ENCODE measurements around the gene WDR36. TPM values are rescaled to one million over a fixed set of nuclear protein-coding genes. Genes with fewer than 3 reads are reported as not detected.

The WDR36 gene
- total and polyA plus RNA-seq, 3 experiments from 2014 or later = 17.7 to 74.8 (median 70.2) TPM

DNA sequence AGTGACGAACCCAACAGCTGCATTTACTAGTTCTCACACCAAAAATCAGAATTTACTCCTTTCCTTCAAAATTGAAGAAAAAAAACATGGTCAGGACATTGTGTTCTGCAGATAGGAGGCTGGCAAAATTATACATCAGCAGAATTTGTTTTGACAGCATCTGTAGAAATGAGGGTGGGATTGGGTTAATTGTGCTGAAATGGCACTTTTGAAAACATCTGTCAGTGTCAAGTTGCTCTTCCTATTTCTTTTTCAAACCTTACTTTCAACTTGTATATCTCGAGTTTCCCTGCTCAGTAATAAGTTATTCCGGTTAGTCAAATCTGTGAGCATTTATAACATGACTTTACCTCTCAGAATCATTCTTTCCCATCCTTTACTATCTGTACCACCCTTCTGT, 19.8 kb downstream of the WDR36 start:
- Mint-ChIP-seq H3K9me3 (no peaks in the 10 kb centered on the region), H3K4me1 (peaks cover under 1 to 4% (median under 1%) of the 10 kb centered on the region in 3 donors), H3K4me3 (no peak overlapping the region), H3K36me3 (peaks cover 0 to 82% (median 18%) of the 10 kb centered on the region in 3 donors), H3K27me3 (no peaks in the 10 kb centered on the region), H3K27ac (no peak overlapping the region)
- Histone ChIP-seq H3K36me3 (ENCODE audit: insufficient read depth, low read length) (peaks cover 36% of the 10 kb centered on the region), H3K27ac (ENCODE audit: low read depth, low read length) (no peak overlapping the region), H3K4me1 (ENCODE audit: insufficient read depth, low read length) (no peaks in the 10 kb centered on the region), H3K27me3 (ENCODE audit: insufficient read depth, low read length, poor library complexity, severe bottlenecking) (no peaks in the 10 kb centered on the region), H3K4me3 (ENCODE audit: low read length) (no peak overlapping the region), H3K9me3 (ENCODE audit: low read length) (no peaks in the 10 kb centered on the region)
- ChIA-PET POLR2A (no interaction called here), CTCF (no interaction called here)
- no peak for DNase-seq

GRCh38 chr5:111113678-111114077, 21.5 kb downstream of the WDR36 start:
- no peak for DNase-seq
- no peaks in the 10 kb centered on the region for H3K27me3 ChIP-seq (ENCODE audit: insufficient read depth, low read length, poor library complexity, severe bottlenecking)
- H3K4me3 ChIP-seq (ENCODE audit: low read length) = no peak overlapping the region
- ChIA-PET CTCF (no interaction called here), POLR2A (no interaction called here)
- Mint-ChIP-seq H3K4me1 (peaks cover 2 to 4% (median 4%) of the 10 kb centered on the region in 3 donors), H3K9me3 (no peaks in the 10 kb centered on the region), H3K4me3 (no peak overlapping the region), H3K27ac (no peak overlapping the region), H3K36me3 (peaks cover 0 to 79% (median 14%) of the 10 kb centered on the region in 3 donors), H3K27me3 (no peaks in the 10 kb centered on the region)
- no peaks in the 10 kb centered on the region for H3K4me1 ChIP-seq (ENCODE audit: insufficient read depth, low read length)
- H3K36me3 ChIP-seq (ENCODE audit: insufficient read depth, low read length) = peaks cover 19% of the 10 kb centered on the region
- no peaks in the 10 kb centered on the region for H3K9me3 ChIP-seq (ENCODE audit: low read length)
- H3K27ac ChIP-seq (ENCODE audit: low read depth, low read length) = no peak overlapping the region

- ChIA-PET POLR2A (no interaction called here), CTCF (no interaction called here)
- Histone ChIP-seq H3K27me3 (ENCODE audit: insufficient read depth, low read length, poor library complexity, severe bottlenecking) (no peaks in the 10 kb centered on the region), H3K27ac (ENCODE audit: low read depth, low read length) (no peak overlapping the region), H3K9me3 (ENCODE audit: low read length) (no peaks in the 10 kb centered on the region), H3K36me3 (ENCODE audit: insufficient read depth, low read length) (peaks cover 16% of the 10 kb centered on the region), H3K4me1 (ENCODE audit: insufficient read depth, low read length) (no peaks in the 10 kb centered on the region), H3K4me3 (ENCODE audit: low read length) (no peak overlapping the region)
- DNase-seq = no peak
- H3K4me1 Mint-ChIP-seq = peaks cover 2 to 4% (median 4%) of the 10 kb centered on the region in 3 donors
- H3K9me3 Mint-ChIP-seq = no peaks in the 10 kb centered on the region
- H3K27me3 Mint-ChIP-seq = no peaks in the 10 kb centered on the region
- peak overlapping the region in 1 of 8 donors; percentile 61 for H3K27ac Mint-ChIP-seq
- H3K4me3 Mint-ChIP-seq = no peak overlapping the region
- peaks cover 0 to 79% (median 15%) of the 10 kb centered on the region in 3 donors for H3K36me3 Mint-ChIP-seq
Measured at GRCh38 chr5:111115229-111115628, 23.1 kb downstream of the WDR36 start.

DNA sequence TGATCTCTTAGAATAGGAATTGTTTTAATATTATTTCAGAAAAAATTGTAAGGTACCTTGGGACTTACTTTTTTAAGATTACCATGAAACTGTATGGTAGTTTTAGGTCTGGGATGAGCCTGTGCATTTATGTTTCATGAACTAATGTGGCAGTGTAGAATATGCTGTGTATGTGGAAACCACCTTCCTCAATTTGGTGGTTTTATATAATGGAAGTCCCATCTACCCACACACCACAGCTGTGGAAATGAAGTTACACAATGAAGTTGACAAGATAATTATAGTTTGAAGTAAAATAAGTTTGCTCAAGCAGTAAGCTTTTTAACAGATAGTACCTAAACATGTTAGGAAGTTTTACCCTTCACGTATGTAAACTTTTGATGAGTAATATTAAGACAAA, 24.4 kb downstream of the WDR36 start:
- Histone ChIP-seq H3K27ac (ENCODE audit: low read depth, low read length) (no peak overlapping the region), H3K36me3 (ENCODE audit: insufficient read depth, low read length) (peaks cover 29% of the 10 kb centered on the region), H3K4me1 (ENCODE audit: insufficient read depth, low read length) (no peaks in the 10 kb centered on the region), H3K27me3 (ENCODE audit: insufficient read depth, low read length, poor library complexity, severe bottlenecking) (no peaks in the 10 kb centered on the region), H3K4me3 (ENCODE audit: low read length) (no peak overlapping the region), H3K9me3 (ENCODE audit: low read length) (no peaks in the 10 kb centered on the region)
- ChIA-PET POLR2A (no interaction called here), CTCF (no interaction called here)
- Mint-ChIP-seq H3K4me3 (no peak overlapping the region), H3K36me3 (peaks cover 4 to 78% (median 19%) of the 10 kb centered on the region in 3 donors), H3K27ac (peak overlapping the region in 1 of 8 donors; percentile 64), H3K4me1 (peaks cover 2 to 4% (median 4%) of the 10 kb centered on the region in 3 donors), H3K27me3 (no peaks in the 10 kb centered on the region), H3K9me3 (no peaks in the 10 kb centered on the region)
- no peak for DNase-seq

DNA sequence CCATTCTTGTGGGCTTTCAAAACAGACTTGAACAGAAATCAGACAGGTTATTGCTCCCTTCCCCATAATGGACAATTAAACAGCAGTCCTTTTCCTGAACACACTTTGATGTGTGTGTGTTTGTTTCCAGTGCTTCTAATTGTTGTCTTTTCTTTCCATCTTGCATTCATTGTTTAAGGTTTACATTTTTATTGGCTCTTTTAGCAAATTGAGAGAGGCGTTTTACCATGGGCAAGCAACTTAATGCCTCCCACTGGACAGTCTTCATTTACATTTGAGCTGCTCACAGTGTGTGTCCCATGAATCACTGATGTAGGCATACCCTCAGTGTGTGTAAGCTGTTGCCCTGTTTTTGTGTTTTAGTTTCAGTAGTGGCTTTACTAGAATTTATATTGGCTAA, 25.0 kb downstream of the WDR36 start:
- H3K36me3 Mint-ChIP-seq = peaks cover 8 to 80% (median 23%) of the 10 kb centered on the region in 3 donors
- H3K27me3 Mint-ChIP-seq = no peaks in the 10 kb centered on the region
- H3K4me3 ChIP-seq (ENCODE audit: low read length) = no peak overlapping the region
- DNase-seq = no peak
- no peak overlapping the region for H3K4me3 Mint-ChIP-seq
- H3K4me1 Mint-ChIP-seq = peaks cover 2 to 4% (median 4%) of the 10 kb centered on the region in 3 donors
- H3K9me3 ChIP-seq (ENCODE audit: low read length) = no peaks in the 10 kb centered on the region
- CTCF ChIA-PET = no interaction called here
- POLR2A ChIA-PET = no interaction called here
- no peaks in the 10 kb centered on the region for H3K9me3 Mint-ChIP-seq
- H3K27ac Mint-ChIP-seq = peak overlapping the region in 3 of 8 donors; percentile 42 to 64 (median 61)
- no peaks in the 10 kb centered on the region for H3K27me3 ChIP-seq (ENCODE audit: insufficient read depth, low read length, poor library complexity, severe bottlenecking)
- H3K27ac ChIP-seq (ENCODE audit: low read depth, low read length) = no peak overlapping the region
- peaks cover 34% of the 10 kb centered on the region for H3K36me3 ChIP-seq (ENCODE audit: insufficient read depth, low read length)
- H3K4me1 ChIP-seq (ENCODE audit: insufficient read depth, low read length) = no peaks in the 10 kb centered on the region

DNA sequence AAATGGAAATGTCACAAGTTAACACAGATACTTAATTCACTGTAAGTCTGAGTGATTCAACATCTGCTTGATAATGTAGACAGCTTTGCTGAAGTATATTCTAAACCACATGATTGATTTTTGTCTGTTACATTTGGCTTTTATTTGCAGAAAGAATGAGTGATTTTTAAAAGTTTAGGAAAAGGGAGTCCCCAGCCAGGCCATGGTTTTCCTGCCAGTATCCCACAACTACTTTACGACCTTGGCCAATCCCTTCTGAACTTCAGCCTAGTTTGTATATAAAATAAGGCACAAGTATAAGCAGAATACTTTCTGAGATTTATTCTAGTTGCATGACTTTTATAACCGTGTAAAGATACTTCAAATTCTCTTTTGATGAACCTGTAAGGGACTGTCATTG, 27.1 kb downstream of the WDR36 start:
- Histone ChIP-seq H3K4me3 (ENCODE audit: low read length) (no peak overlapping the region), H3K36me3 (ENCODE audit: insufficient read depth, low read length) (peaks cover 22% of the 10 kb centered on the region), H3K4me1 (ENCODE audit: insufficient read depth, low read length) (no peaks in the 10 kb centered on the region), H3K27me3 (ENCODE audit: insufficient read depth, low read length, poor library complexity, severe bottlenecking) (no peaks in the 10 kb centered on the region), H3K9me3 (ENCODE audit: low read length) (no peaks in the 10 kb centered on the region), H3K27ac (ENCODE audit: low read depth, low read length) (no peak overlapping the region)
- no peaks in the 10 kb centered on the region for H3K9me3 Mint-ChIP-seq
- ChIA-PET CTCF (no interaction called here), POLR2A (no interaction called here)
- H3K4me3 Mint-ChIP-seq = no peak overlapping the region
- H3K27ac Mint-ChIP-seq = no peak overlapping the region
- H3K4me1 Mint-ChIP-seq = peaks cover 2 to 4% (median 4%) of the 10 kb centered on the region in 3 donors
- no peak for DNase-seq
- no peaks in the 10 kb centered on the region for H3K27me3 Mint-ChIP-seq
- H3K36me3 Mint-ChIP-seq = peaks cover 8 to 80% (median 22%) of the 10 kb centered on the region in 3 donors

DNA sequence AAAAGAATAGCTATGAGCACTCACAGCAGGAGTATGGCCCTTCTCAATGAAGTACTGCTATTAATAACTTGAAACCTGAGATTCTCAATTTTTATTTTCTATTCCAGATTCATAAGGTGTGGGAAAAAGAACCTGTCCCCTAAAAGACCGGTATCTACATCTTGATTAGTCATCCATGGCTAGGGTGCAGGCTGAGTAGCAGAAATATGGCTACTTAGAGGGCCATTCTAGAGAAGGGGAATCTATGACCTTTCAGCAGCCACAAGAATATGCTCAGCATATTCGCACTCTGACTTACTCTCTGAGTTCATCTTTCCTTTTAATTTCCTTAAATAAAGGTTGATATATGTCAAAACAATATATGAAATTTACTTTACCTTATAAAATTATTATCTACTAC, 27.7 kb downstream of the WDR36 start:
- CTCF ChIA-PET = no interaction called here
- POLR2A ChIA-PET = no interaction called here
- H3K27me3 ChIP-seq (ENCODE audit: insufficient read depth, low read length, poor library complexity, severe bottlenecking) = no peaks in the 10 kb centered on the region
- H3K4me3 Mint-ChIP-seq = no peak overlapping the region
- no peak overlapping the region for H3K4me3 ChIP-seq (ENCODE audit: low read length)
- no peaks in the 10 kb centered on the region for H3K27me3 Mint-ChIP-seq
- no peak overlapping the region for H3K27ac Mint-ChIP-seq
- H3K9me3 ChIP-seq (ENCODE audit: low read length) = no peaks in the 10 kb centered on the region
- no peak for DNase-seq
- H3K4me1 Mint-ChIP-seq = peaks cover 2 to 4% (median 4%) of the 10 kb centered on the region in 3 donors
- H3K36me3 Mint-ChIP-seq = peaks cover 8 to 80% (median 22%) of the 10 kb centered on the region in 3 donors
- H3K4me1 ChIP-seq (ENCODE audit: insufficient read depth, low read length) = no peaks in the 10 kb centered on the region
- peaks cover 24% of the 10 kb centered on the region for H3K36me3 ChIP-seq (ENCODE audit: insufficient read depth, low read length)
- H3K27ac ChIP-seq (ENCODE audit: low read depth, low read length) = no peak overlapping the region
- no peaks in the 10 kb centered on the region for H3K9me3 Mint-ChIP-seq

GRCh38 chr5:111120911-111121310, 28.8 kb downstream of the WDR36 start:
- Mint-ChIP-seq H3K27me3 (no peaks in the 10 kb centered on the region), H3K4me3 (no peak overlapping the region), H3K27ac (peak overlapping the region in 1 of 8 donors; percentile 1), H3K4me1 (peaks cover 2 to 4% (median 4%) of the 10 kb centered on the region in 3 donors), H3K9me3 (no peaks in the 10 kb centered on the region), H3K36me3 (peaks cover 8 to 75% (median 22%) of the 10 kb centered on the region in 3 donors)
- ChIA-PET CTCF (no interaction called here), POLR2A (no interaction called here)
- no peaks in the 10 kb centered on the region for H3K27me3 ChIP-seq (ENCODE audit: insufficient read depth, low read length, poor library complexity, severe bottlenecking)
- DNase-seq = no peak
- no peaks in the 10 kb centered on the region for H3K4me1 ChIP-seq (ENCODE audit: insufficient read depth, low read length)
- no peak overlapping the region for H3K27ac ChIP-seq (ENCODE audit: low read depth, low read length)
- H3K36me3 ChIP-seq (ENCODE audit: insufficient read depth, low read length) = peaks cover 29% of the 10 kb centered on the region
- H3K9me3 ChIP-seq (ENCODE audit: low read length) = no peaks in the 10 kb centered on the region
- no peak overlapping the region for H3K4me3 ChIP-seq (ENCODE audit: low read length)

- Mint-ChIP-seq H3K27ac (no peak overlapping the region), H3K9me3 (no peaks in the 10 kb centered on the region), H3K4me1 (peaks cover 2 to 4% (median 4%) of the 10 kb centered on the region in 3 donors), H3K4me3 (no peak overlapping the region), H3K27me3 (no peaks in the 10 kb centered on the region), H3K36me3 (peaks cover 8 to 78% (median 24%) of the 10 kb centered on the region in 3 donors)
- no peaks in the 10 kb centered on the region for H3K4me1 ChIP-seq (ENCODE audit: insufficient read depth, low read length)
- POLR2A ChIA-PET = no interaction called here
- H3K27me3 ChIP-seq (ENCODE audit: insufficient read depth, low read length, poor library complexity, severe bottlenecking) = no peaks in the 10 kb centered on the region
- CTCF ChIA-PET = no interaction called here
- no peak overlapping the region for H3K4me3 ChIP-seq (ENCODE audit: low read length)
- H3K9me3 ChIP-seq (ENCODE audit: low read length) = no peaks in the 10 kb centered on the region
- H3K27ac ChIP-seq (ENCODE audit: low read depth, low read length) = no peak overlapping the region
- no peak for DNase-seq
- peaks cover 30% of the 10 kb centered on the region for H3K36me3 ChIP-seq (ENCODE audit: insufficient read depth, low read length)
Measured at GRCh38 chr5:111121926-111122325, 29.8 kb downstream of the WDR36 start.

Data from CD8-positive, alpha-beta memory T cell (primary cell).